GM23338 (cell line): ENCODE measurements around the gene OAS1. TPM values are rescaled to one million over a fixed set of nuclear protein-coding genes. Genes with fewer than 3 reads are reported as not detected.

Source experiments
- ATAC-seq: fragments of 200-7000 bp; cut with Tn5 transposase; 3 replicates; pipeline ENCODE4 v1.9.1; 2020
- DNase-seq: peaks from one replicate; pipeline ENCODE4 v3.0.0-alpha.2; 2015; ENCODE audit warnings: low spot score
- H2AFZ ChIP-seq: fragments of 200-600 bp; sonication (generic); 2 replicates; pipeline ENCODE4 v1.8.0; 2016; ENCODE audit warnings: antibody characterized with exemption, mild to moderate bottlenecking, moderate library complexity
- H3F3A ChIP-seq: fragments of 200-600 bp; sonication (generic); replicated peaks from 2 replicates; pipeline ENCODE4 v1.8.0; 2017; ENCODE audit warnings: antibody characterized with exemption, mixed run types, low read depth
- H3K27ac ChIP-seq: fragments of 200-600 bp; sonication (generic); 2 replicates; pipeline ENCODE4 v1.6.1; 2016; ENCODE audit warnings: low read depth
- H3K27me3 ChIP-seq: fragments of 200-600 bp; sonication (generic); 2 replicates; pipeline ENCODE4 v1.8.0; 2016; ENCODE audit warnings: mild to moderate bottlenecking, mixed run types, moderate library complexity; ENCODE audit not compliant: insufficient read depth
- H3K36me3 ChIP-seq: fragments of 200-600 bp; sonication (generic); 2 replicates; pipeline ENCODE4 v1.8.0; 2016; ENCODE audit warnings: mild to moderate bottlenecking; ENCODE audit not compliant: insufficient read depth
- H3K4me1 ChIP-seq: fragments of 200-600 bp; sonication (generic); 2 replicates; pipeline ENCODE4 v1.8.0; 2016; ENCODE audit warnings: mild to moderate bottlenecking, moderate library complexity; ENCODE audit not compliant: insufficient read depth
- H3K4me2 ChIP-seq: fragments of 200-600 bp; sonication (generic); 2 replicates; pipeline ENCODE4 v1.7.1; 2017; ENCODE audit warnings: mixed run types
- H3K4me3 ChIP-seq: fragments of 200-600 bp; sonication (generic); 2 replicates; pipeline ENCODE4 v1.6.1; 2016; ENCODE audit warnings: mixed run types
- H3K79me2 ChIP-seq: fragments of 200-600 bp; sonication (generic); replicated peaks from 2 replicates; pipeline ENCODE4 v1.8.0; 2017; ENCODE audit warnings: mild to moderate bottlenecking; ENCODE audit not compliant: insufficient read depth
- H3K9me2 ChIP-seq: fragments of 200-600 bp; sonication (generic); 2 replicates; pipeline ENCODE4 v1.8.0; 2017; ENCODE audit not compliant: insufficient read depth
- H4K20me1 ChIP-seq: fragments of 200-600 bp; sonication (generic); replicated peaks from 2 replicates; pipeline ENCODE4 v1.8.0; 2017; ENCODE audit warnings: mild to moderate bottlenecking; ENCODE audit not compliant: insufficient read depth
- H3K27ac Mint-ChIP-seq: 2 replicates; pipeline ENCODE4 v1.8.0; 2020; ENCODE audit warnings: inconsistent platforms, mild to moderate bottlenecking, moderate library complexity, mixed read lengths
- H3K27me3 Mint-ChIP-seq: 3 replicates; pipeline ENCODE4 v1.8.0; 2022; ENCODE audit warnings: low read depth, mild to moderate bottlenecking, moderate library complexity, mixed read lengths, inconsistent platforms; ENCODE audit not compliant: insufficient read depth, poor library complexity
- H3K36me3 Mint-ChIP-seq: 3 replicates; pipeline ENCODE4 v1.8.0; 2021; ENCODE audit warnings: low read depth, mild to moderate bottlenecking, inconsistent platforms, moderate library complexity, mixed read lengths
- H3K4me1 Mint-ChIP-seq: 3 replicates; pipeline ENCODE4 v1.8.0; 2020; ENCODE audit warnings: mild to moderate bottlenecking, inconsistent platforms, mixed read lengths
- H3K4me3 Mint-ChIP-seq: 3 replicates; pipeline ENCODE4 v1.8.0; 2021; ENCODE audit warnings: moderate library complexity, mild to moderate bottlenecking, inconsistent platforms, mixed read lengths
- H3K9me3 Mint-ChIP-seq: 3 replicates; pipeline ENCODE4 v1.8.0; 2020; ENCODE audit warnings: moderate library complexity, mild to moderate bottlenecking, inconsistent platforms, mixed read lengths
- CREB1 ChIP-seq: fragments of 250-450 bp; sonication (Bioruptor Pico); IDR thresholded peaks from 2 replicates; pipeline ENCODE4 v1.5.0; 2020; ENCODE audit warnings: low read depth, mild to moderate bottlenecking, moderate library complexity
- EZH2phosphoT487 ChIP-seq: fragments of 200-600 bp; sonication (generic); IDR thresholded peaks from one replicate; pipeline ENCODE4 v1.8.1; 2018; ENCODE audit warnings: antibody characterized with exemption; ENCODE audit not compliant: unreplicated experiment
- JUNB ChIP-seq: IDR thresholded peaks from one replicate; pipeline ENCODE4 v1.6.1; 2016; ENCODE audit warnings: antibody characterized with exemption; ENCODE audit not compliant: unreplicated experiment
- POLR2AphosphoS5 ChIP-seq: IDR thresholded peaks from 2 replicates; pipeline ENCODE4 v1.6.1; 2016; ENCODE audit warnings: antibody characterized with exemption, low read depth
- STAT1 ChIP-seq: IDR thresholded peaks from one replicate; pipeline ENCODE4 v1.6.1; 2016; ENCODE audit warnings: antibody characterized with exemption; ENCODE audit not compliant: unreplicated experiment
- ZNF114 ChIP-seq: fragments of 250-450 bp; sonication (Bioruptor Pico); IDR thresholded peaks from 2 replicates; pipeline ENCODE4 v1.5.0; 2020; ENCODE audit warnings: mild to moderate bottlenecking, moderate library complexity
- ZNF331 ChIP-seq: fragments of 250-450 bp; sonication (Bioruptor Pico); IDR thresholded peaks from 2 replicates; pipeline ENCODE4 v1.5.0; 2020; ENCODE audit warnings: low read depth, mild to moderate bottlenecking, moderate library complexity
- polyA plus RNA-seq: library from polyadenylated mRNA; unstranded; fragments of >200 nt; fragmentation: Nextera tagmentation; extraction: Ambion mirVana; gene quantifications from 2 replicates; pipeline ENCODE4 v1.2.1, GENCODE V29; 2016
- total RNA-seq: library from RNA; depleted of rRNA; stranded (reverse); fragments of >200 nt; shearing (Covaris generic); gene quantifications from 2 replicates; pipeline ENCODE4 v1.2.3, GENCODE V29; 2014
- TF ChIP-seq, protein P1 (sequence below): IDR thresholded peaks from 2 replicates; pipeline ENCODE4 v1.6.1; 2016; ENCODE audit warnings: antibody characterized with exemption
- TF ChIP-seq, protein P2 (sequence below), 2 experiments: fragments of 200-600 bp in 1 of 2; sonication (generic) in 1 of 2; conservative IDR thresholded peaks; 2 replicates each; pipeline versions ENCODE4 v1.5.1 to v1.6.1; 2016 to 2017; ENCODE audit warnings: antibody characterized with exemption in 2 of 2, low read depth in 2 of 2, mild to moderate bottlenecking in 2 of 2, moderate library complexity in 1 of 2
- TF ChIP-seq, protein P3 (sequence below): IDR thresholded peaks from one replicate; pipeline ENCODE4 v1.6.1; 2018; ENCODE audit warnings: antibody characterized with exemption; ENCODE audit not compliant: unreplicated experiment

Gene OAS1
- total and polyA plus RNA-seq, 2 experiments from 2014 or later, result not detected

DNA sequence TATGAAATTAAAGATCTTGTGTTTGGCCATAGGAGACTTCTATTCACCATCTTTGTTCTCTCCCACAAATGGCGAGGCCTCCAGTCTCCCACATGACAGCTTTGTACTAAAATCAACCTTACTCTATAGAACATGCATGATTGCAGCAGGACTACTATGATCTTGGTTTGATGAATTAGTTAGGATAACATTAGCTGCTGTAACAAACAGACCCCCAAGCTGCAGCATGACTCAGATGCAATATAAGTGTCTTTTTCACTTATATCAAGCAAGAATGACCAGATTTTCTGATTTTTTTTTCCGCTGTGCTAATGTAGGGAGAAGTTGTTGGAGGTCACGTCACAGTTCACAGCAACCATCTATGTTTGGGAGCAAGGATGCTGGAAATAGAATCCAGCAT lies 20.7 kb downstream of the OAS1 start (continued):
- TF ChIP-seq POLR2AphosphoS5 (no peak), STAT1 (no peak)

DNA sequence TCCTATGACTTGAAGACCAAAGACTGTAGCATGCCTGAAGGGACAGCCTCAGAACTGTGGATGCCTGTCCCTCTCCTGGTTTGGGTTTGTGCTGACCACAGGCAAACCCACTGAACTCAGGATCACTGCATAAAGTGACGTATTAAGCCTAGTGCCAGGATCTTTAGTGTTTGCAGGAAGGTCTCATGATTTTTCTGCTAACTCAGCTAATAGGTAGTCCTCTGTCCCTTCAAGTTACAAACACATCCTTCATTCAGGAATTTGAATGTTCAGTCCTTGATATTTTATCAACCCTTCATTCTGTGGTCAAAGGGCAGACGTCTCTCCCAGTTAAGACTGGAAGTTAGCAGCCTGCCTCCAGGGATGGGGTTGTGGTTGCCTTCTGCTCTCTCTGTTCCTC lies 21.2 kb downstream of the OAS1 start:
- H3K27ac Mint-ChIP-seq, result no peak overlapping the region
- peaks cover 9% of the 10 kb centered on the region for H3K4me1 Mint-ChIP-seq
- Histone ChIP-seq H3K27me3 (no peaks in the 10 kb centered on the region), H3K36me3 (no peaks in the 10 kb centered on the region), H3K4me1 (no peaks in the 10 kb centered on the region), H3K9me2 (no peaks in the 10 kb centered on the region; the same call in 1 of the 2 replicates), H3K4me3 (no peak overlapping the region), H2AFZ (no peak overlapping the region), H3K79me2 (no peaks in the 10 kb centered on the region), H3F3A (no peaks in the 10 kb centered on the region), H3K27ac (no peak overlapping the region), H3K4me2 (no peak overlapping the region), H4K20me1 (no peaks in the 10 kb centered on the region)
- no peak for DNase-seq
- H3K36me3 Mint-ChIP-seq, result peaks cover 4% of the 10 kb centered on the region; the same call in 2 of the 3 replicates
- peaks cover 3% of the 10 kb centered on the region for H3K27me3 Mint-ChIP-seq
- no peak for ATAC-seq
- H3K4me3 Mint-ChIP-seq, result no peak overlapping the region
- TF ChIP-seq ZNF114 (CRISPR knock-in tag), result no peak
- TF ChIP-seq, protein P1, sequence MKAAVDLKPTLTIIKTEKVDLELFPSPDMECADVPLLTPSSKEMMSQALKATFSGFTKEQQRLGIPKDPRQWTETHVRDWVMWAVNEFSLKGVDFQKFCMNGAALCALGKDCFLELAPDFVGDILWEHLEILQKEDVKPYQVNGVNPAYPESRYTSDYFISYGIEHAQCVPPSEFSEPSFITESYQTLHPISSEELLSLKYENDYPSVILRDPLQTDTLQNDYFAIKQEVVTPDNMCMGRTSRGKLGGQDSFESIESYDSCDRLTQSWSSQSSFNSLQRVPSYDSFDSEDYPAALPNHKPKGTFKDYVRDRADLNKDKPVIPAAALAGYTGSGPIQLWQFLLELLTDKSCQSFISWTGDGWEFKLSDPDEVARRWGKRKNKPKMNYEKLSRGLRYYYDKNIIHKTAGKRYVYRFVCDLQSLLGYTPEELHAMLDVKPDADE, result no peak
- peaks cover 18% of the 10 kb centered on the region for H3K9me3 Mint-ChIP-seq

DNA sequence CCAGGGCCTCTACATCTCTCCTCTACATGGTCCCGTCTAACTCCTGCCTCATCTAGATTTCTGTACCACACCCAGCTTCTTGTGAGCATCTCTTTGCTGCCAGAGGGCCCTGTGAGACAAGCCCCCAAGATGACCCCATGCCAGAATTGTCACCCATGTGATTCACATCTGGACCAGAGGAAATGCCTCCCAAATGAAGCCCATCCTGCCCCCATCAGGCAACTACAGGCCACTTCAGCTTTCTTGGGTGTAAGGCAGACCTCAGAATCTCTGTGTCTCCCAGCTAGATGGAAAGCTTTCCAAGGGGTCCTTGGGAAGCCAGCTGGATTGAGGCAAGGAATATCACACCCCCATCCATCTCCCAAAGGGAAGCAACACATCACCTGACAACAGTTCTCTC lies 22.2 kb downstream of the OAS1 start:
- Mint-ChIP-seq H3K4me3 (no peak overlapping the region), H3K9me3 (peaks cover 18% of the 10 kb centered on the region), H3K27me3 (peaks cover 3% of the 10 kb centered on the region), H3K27ac (no peak overlapping the region), H3K4me1 (peaks cover 10% of the 10 kb centered on the region), H3K36me3 (peaks cover 4% of the 10 kb centered on the region; the same call in 2 of the 3 replicates)
- H3K4me3 ChIP-seq, result no peak overlapping the region
- no peaks in the 10 kb centered on the region for H3K4me1 ChIP-seq
- no peak overlapping the region for H2AFZ ChIP-seq
- H3F3A ChIP-seq, result no peaks in the 10 kb centered on the region
- TF ChIP-seq, protein P2, sequence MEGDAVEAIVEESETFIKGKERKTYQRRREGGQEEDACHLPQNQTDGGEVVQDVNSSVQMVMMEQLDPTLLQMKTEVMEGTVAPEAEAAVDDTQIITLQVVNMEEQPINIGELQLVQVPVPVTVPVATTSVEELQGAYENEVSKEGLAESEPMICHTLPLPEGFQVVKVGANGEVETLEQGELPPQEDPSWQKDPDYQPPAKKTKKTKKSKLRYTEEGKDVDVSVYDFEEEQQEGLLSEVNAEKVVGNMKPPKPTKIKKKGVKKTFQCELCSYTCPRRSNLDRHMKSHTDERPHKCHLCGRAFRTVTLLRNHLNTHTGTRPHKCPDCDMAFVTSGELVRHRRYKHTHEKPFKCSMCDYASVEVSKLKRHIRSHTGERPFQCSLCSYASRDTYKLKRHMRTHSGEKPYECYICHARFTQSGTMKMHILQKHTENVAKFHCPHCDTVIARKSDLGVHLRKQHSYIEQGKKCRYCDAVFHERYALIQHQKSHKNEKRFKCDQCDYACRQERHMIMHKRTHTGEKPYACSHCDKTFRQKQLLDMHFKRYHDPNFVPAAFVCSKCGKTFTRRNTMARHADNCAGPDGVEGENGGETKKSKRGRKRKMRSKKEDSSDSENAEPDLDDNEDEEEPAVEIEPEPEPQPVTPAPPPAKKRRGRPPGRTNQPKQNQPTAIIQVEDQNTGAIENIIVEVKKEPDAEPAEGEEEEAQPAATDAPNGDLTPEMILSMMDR (conservative IDR thresholded peaks at IDR 0.05; ENCODE audit: low read depth in 2 of 2), result peak; percentile 51 to 71
- TF ChIP-seq EZH2phosphoT487 (no peak), ZNF114 (CRISPR knock-in tag) (no peak)
- H3K27me3 ChIP-seq, result no peaks in the 10 kb centered on the region
- DNase-seq (peak; percentile 45), ATAC-seq (peak; percentile 56)
- H4K20me1 ChIP-seq, result no peaks in the 10 kb centered on the region
- no peaks in the 10 kb centered on the region for H3K9me2 ChIP-seq
- no peak overlapping the region for H3K27ac ChIP-seq
- no peak overlapping the region for H3K4me2 ChIP-seq
- no peaks in the 10 kb centered on the region for H3K36me3 ChIP-seq
- H3K79me2 ChIP-seq, result no peaks in the 10 kb centered on the region

DNA sequence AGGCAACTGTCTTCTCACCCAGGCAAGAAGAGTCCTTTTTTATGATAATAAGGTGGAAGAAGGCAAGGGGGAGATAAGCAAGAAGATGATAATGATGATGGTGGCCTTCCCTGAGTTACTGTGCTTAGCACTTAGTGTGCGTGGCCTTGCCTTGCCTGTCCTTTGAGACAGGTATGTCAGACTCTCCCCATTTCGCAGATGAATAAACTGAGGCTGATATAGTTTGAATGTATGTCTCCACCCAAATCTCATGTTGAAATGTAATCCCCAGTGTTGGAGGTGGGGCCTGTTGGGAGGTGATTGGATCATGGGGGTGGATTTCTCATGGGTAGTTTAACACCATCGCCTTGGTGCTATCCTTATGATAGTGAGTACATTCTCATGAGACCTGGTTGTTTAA lies 23.0 kb downstream of the OAS1 start:
- Histone ChIP-seq H4K20me1 (no peaks in the 10 kb centered on the region), H3K4me2 (no peak overlapping the region), H3K9me2 (no peaks in the 10 kb centered on the region), H3F3A (no peaks in the 10 kb centered on the region), H2AFZ (no peak overlapping the region), H3K36me3 (no peaks in the 10 kb centered on the region), H3K4me1 (no peaks in the 10 kb centered on the region), H3K27me3 (no peaks in the 10 kb centered on the region), H3K27ac (no peak overlapping the region), H3K79me2 (no peaks in the 10 kb centered on the region), H3K4me3 (no peak overlapping the region)
- H3K36me3 Mint-ChIP-seq, result peaks cover 4% of the 10 kb centered on the region; the same call in 2 of the 3 replicates
- H3K9me3 Mint-ChIP-seq, result peaks cover 18% of the 10 kb centered on the region
- no peak overlapping the region for H3K27ac Mint-ChIP-seq
- peaks cover 10% of the 10 kb centered on the region for H3K4me1 Mint-ChIP-seq
- peaks cover 3% of the 10 kb centered on the region for H3K27me3 Mint-ChIP-seq
- no peak overlapping the region for H3K4me3 Mint-ChIP-seq
- no peak for ATAC-seq
- no peak for DNase-seq
- TF ChIP-seq EZH2phosphoT487, result no peak
- TF ChIP-seq ZNF114 (CRISPR knock-in tag), result no peak
- no peak for TF ChIP-seq JUNB
- TF ChIP-seq, protein P3, sequence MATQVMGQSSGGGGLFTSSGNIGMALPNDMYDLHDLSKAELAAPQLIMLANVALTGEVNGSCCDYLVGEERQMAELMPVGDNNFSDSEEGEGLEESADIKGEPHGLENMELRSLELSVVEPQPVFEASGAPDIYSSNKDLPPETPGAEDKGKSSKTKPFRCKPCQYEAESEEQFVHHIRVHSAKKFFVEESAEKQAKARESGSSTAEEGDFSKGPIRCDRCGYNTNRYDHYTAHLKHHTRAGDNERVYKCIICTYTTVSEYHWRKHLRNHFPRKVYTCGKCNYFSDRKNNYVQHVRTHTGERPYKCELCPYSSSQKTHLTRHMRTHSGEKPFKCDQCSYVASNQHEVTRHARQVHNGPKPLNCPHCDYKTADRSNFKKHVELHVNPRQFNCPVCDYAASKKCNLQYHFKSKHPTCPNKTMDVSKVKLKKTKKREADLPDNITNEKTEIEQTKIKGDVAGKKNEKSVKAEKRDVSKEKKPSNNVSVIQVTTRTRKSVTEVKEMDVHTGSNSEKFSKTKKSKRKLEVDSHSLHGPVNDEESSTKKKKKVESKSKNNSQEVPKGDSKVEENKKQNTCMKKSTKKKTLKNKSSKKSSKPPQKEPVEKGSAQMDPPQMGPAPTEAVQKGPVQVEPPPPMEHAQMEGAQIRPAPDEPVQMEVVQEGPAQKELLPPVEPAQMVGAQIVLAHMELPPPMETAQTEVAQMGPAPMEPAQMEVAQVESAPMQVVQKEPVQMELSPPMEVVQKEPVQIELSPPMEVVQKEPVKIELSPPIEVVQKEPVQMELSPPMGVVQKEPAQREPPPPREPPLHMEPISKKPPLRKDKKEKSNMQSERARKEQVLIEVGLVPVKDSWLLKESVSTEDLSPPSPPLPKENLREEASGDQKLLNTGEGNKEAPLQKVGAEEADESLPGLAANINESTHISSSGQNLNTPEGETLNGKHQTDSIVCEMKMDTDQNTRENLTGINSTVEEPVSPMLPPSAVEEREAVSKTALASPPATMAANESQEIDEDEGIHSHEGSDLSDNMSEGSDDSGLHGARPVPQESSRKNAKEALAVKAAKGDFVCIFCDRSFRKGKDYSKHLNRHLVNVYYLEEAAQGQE, result no peak
- TF ChIP-seq ZNF331, result no peak
- TF ChIP-seq, protein P1, result no peak
- no peak for TF ChIP-seq CREB1 (CRISPR knock-in tag)
- no peak for TF ChIP-seq STAT1
